ENCODE measurements around the gene TLR3. TPM values are rescaled to one million over a fixed set of nuclear protein-coding genes. Genes with fewer than 3 reads are reported as not detected.

Gene TLR3
- total RNA-seq, result 10 to 100 TPM in 2 of 7 donors, 1 to 10 TPM in 5; 5.7 to 14.8 (median 6.9) TPM
- polyA plus RNA-seq, result under 1 TPM; 0.17 to 0.77 (median 0.44) TPM
- long read RNA-seq, donor 1, partial matches to known transcripts, result 0 of 2 reads
- long read RNA-seq, donor 1, other reads (novel, unspliced or antisense), result 0 of 2 reads
- long read RNA-seq, donor 2, full-length matches to known transcripts, result 2 of 2 reads
- long read RNA-seq, donor 2, partial matches to known transcripts, result 0 of 2 reads
- long read RNA-seq, donor 2, other reads (novel, unspliced or antisense), result 0 of 2 reads

- DNase-seq, result no peak
- Histone ChIP-seq H3K27me3 (replicated peaks in 1 of 7) (peaks cover 0 to 8% (median 0%) of the 10 kb centered on the region in 7 donors), H3K36me3 (no peaks in the 10 kb centered on the region), H3K9me3 (no peaks in the 10 kb centered on the region), H3K4me1 (peaks cover 0 to 39% (median 17%) of the 10 kb centered on the region in 6 donors), H3K27ac (peak within 1 kb of the TSS; percentile 15 to 75 (median 58)), H3K4me3 (peak within 1 kb of the TSS; percentile 37 to 68 (median 46))
- TF ChIP-seq POLR2AphosphoS5 (IDR thresholded peaks at IDR 0.05), result no peak
- TF ChIP-seq CTCF (IDR thresholded peaks at IDR 0.05 in 8 of 11, conservative IDR thresholded peaks at IDR 0.05 in 3 of 11), result no peak
- no peak for TF ChIP-seq POLR2A (IDR thresholded peaks at IDR 0.05)
- intact Hi-C loops (cut with DNase I; ENCODE audit: low total_unique reads), result no loop called here
- WGBS, 5 donors, result 4 to 10% (median 6%) methylated on average over 12 of the region's 12 CpGs
These were observed at the start of gene TLR3 for GRCh38 chr4:186068581-186069348. TSS of gene TLR3 (plus strand) at chr4:186069156. CDS start at chr4:186076620, 7,464 bp downstream.

GRCh38 chr4:186019269-186019668 lies 49.7 kb upstream of the TLR3 start:
- peaks cover 0 to 12% (median 0%) of the 10 kb centered on the region in 7 donors for H3K27me3 ChIP-seq (replicated peaks in 1 of 7)
- intact Hi-C loops (cut with DNase I; ENCODE audit: low total_unique reads), result no loop called here
- no peaks in the 10 kb centered on the region for H3K9me3 ChIP-seq
- no peaks in the 10 kb centered on the region for H3K36me3 ChIP-seq
- no peak overlapping the region for H3K27ac ChIP-seq
- H3K4me3 ChIP-seq, result no peak overlapping the region
- H3K4me1 ChIP-seq, result peaks cover 0 to 14% (median 0%) of the 10 kb centered on the region in 6 donors
- TF ChIP-seq CTCF (IDR thresholded peaks at IDR 0.05 in 8 of 11, conservative IDR thresholded peaks at IDR 0.05 in 3 of 11), result no peak
- no peak for TF ChIP-seq POLR2AphosphoS5 (IDR thresholded peaks at IDR 0.05)
- no peak for TF ChIP-seq POLR2A (IDR thresholded peaks at IDR 0.05)
- DNase-seq, result no peak

GRCh38 chr4:186020106-186020792 lies 48.7 kb upstream of the TLR3 start:
- Histone ChIP-seq H3K27me3 (replicated peaks in 1 of 7) (peaks cover 0 to 12% (median 0%) of the 10 kb centered on the region in 7 donors), H3K4me3 (no peak overlapping the region), H3K27ac (peak overlapping the region in 1 of 8 donors; percentile 38), H3K4me1 (peaks cover 0 to 14% (median 0%) of the 10 kb centered on the region in 6 donors), H3K36me3 (no peaks in the 10 kb centered on the region), H3K9me3 (no peaks in the 10 kb centered on the region)
- TF ChIP-seq POLR2AphosphoS5 (IDR thresholded peaks at IDR 0.05) (no peak), CTCF (IDR thresholded peaks at IDR 0.05 in 8 of 11, conservative IDR thresholded peaks at IDR 0.05 in 3 of 11) (no peak), POLR2A (IDR thresholded peaks at IDR 0.05) (no peak)
- 85 to 88% (median 88%) methylated on average over 17 of the region's 17 CpGs for WGBS, 5 donors
- intact Hi-C loops (cut with DNase I; ENCODE audit: low total_unique reads), result loop anchor here (5.0 kb wide), 1 partner anchor 378 kb away; no protein-coding TSS in a partner anchor
- no peak for DNase-seq
